ENCODE results near the gene PEX16. TPM values are rescaled to one million over a fixed set of nuclear protein-coding genes. Genes with fewer than 3 reads are reported as not detected.

PEX16 gene
- total RNA-seq, 5 donors from 2014 or later (not counting 1 experiment from before 2014, with no cell fraction given): 49.4 to 87.5 (median 65.2) TPM

DNA sequence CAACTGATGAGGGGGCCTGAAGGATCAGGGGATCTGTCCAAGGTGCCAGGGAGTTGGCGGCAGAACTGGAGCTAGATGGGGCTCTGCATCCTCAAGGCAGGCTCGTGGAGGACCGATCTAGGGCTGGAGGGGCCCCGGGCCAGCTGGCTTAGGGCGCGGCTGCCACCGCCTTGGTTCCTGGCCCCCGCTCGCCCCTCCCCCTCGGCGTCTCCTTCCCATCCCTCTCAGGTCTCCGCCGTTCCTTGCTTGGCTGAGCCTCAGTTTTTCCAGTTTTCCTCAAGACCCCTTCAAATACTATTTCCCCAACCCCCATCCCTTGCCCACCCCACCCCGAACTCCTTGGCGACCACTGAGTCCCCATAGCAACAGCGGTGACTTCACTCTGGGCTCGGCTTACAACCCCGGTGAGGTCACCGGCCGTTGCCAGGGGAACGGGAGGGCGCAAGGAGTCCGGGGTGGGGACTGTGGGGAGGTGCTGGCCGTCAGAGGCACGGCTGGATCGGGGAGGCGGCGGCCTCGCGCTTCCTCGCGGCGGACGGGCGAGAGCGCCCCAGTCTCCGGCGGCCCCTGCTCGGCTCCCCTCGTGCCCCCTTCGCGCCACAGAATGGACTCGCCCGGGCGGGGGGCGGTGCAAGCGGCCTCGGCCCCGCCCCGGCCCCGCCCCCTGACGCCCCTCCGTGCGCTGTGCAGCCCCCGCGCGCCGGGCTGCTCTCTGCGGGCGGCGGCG, 18.1 kb downstream of the PEX16 start:
- ChIA-PET POLR2A (no interaction called here), CTCF (interaction anchor here in 1 of 2 donors (0.8 kb wide), 1 partner anchor 57 kb away, joined by 3 read pairs; no protein-coding TSS in a partner anchor)
- Histone ChIP-seq H3K9me3 (no peaks in the 10 kb centered on the region), H3K4me1 (ENCODE audit: control insufficient read depth in 1 of 2, extremely low read depth in 1 of 2, insufficient read depth in 2 of 2, low read length in 2 of 2) (peaks cover 0 to 17% of the 10 kb centered on the region in 2 experiments), H3K27ac (ENCODE audit: low read length) (no peak overlapping the region), H3K4me3 (ENCODE audit: control insufficient read depth in 1 of 2, extremely low read depth in 1 of 2, low read length in 1 of 2) (peak overlapping the region; percentile 36 to 40), H3K27me3 (replicated peaks in 1 of 2; ENCODE audit: control insufficient read depth in 2 of 2, extremely low read depth in 1 of 2, insufficient read depth in 2 of 2, low read length in 1 of 2) (peaks cover 3 to 63% of the 10 kb centered on the region in 2 experiments), H3K36me3 (ENCODE audit: control insufficient read depth in 2 of 2, extremely low read depth in 1 of 2, insufficient read depth in 1 of 2, low read length in 1 of 2) (no peaks in the 10 kb centered on the region)
- Mint-ChIP-seq H3K9me3 (no peaks in the 10 kb centered on the region), H3K27ac (no peak overlapping the region), H3K27me3 (peaks cover 25 to 32% of the 10 kb centered on the region in 2 donors), H3K4me1 (peaks cover 4 to 16% (median 9%) of the 10 kb centered on the region in 3 donors), H3K4me3 (peak overlapping the region; percentile 59 to 73 (median 65)), H3K36me3 (no peaks in the 10 kb centered on the region)
- DNase-seq (peak in 34 of 35 experiments; percentile 14 to 74 (median 52)), ATAC-seq (replicated peaks in 1 of 4) (peak; percentile 63 to 79 (median 68))
- 2% methylated on average over 42 of the region's 62 CpGs for WGBS (ENCODE audit: insufficient coverage)

DNA sequence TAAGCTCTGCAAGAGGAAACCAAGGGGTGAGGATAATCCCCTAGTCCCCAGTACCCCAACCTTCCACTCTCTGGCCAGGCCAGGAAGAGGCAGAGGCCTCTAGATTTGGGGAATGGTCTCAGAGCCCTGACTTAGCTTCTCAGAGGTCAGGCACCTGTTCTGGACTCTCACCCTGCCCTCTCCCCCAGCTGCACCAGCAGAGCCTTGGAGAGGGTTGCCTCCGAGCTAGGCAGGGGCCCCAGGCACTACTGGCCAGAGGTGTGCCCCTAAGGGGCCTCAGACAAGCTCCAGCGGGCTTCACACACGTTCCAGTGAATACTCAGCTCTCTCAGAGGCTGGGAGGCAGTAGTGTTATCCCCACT, 18.6 kb downstream of the PEX16 start:
- no peaks in the 10 kb centered on the region for H3K9me3 ChIP-seq
- ATAC-seq (replicated peaks in 1 of 4) (no peak), DNase-seq (no peak)
- peak overlapping the region; percentile 59 to 73 (median 65) for H3K4me3 Mint-ChIP-seq
- no peaks in the 10 kb centered on the region for H3K36me3 Mint-ChIP-seq
- H3K36me3 ChIP-seq (ENCODE audit: control insufficient read depth in 2 of 2, extremely low read depth in 1 of 2, insufficient read depth in 1 of 2, low read length in 1 of 2): no peaks in the 10 kb centered on the region
- H3K27me3 ChIP-seq (replicated peaks in 1 of 2; ENCODE audit: control insufficient read depth in 2 of 2, extremely low read depth in 1 of 2, insufficient read depth in 2 of 2, low read length in 1 of 2): peaks cover 3 to 68% of the 10 kb centered on the region in 2 experiments
- H3K27ac Mint-ChIP-seq: no peak overlapping the region
- H3K4me1 ChIP-seq (ENCODE audit: control insufficient read depth in 1 of 2, extremely low read depth in 1 of 2, insufficient read depth in 2 of 2, low read length in 2 of 2): peaks cover 0 to 17% of the 10 kb centered on the region in 2 experiments
- peaks cover 28 to 37% of the 10 kb centered on the region in 2 donors for H3K27me3 Mint-ChIP-seq
- no peak overlapping the region for H3K27ac ChIP-seq (ENCODE audit: low read length)
- ChIA-PET POLR2A (no interaction called here), CTCF (interaction anchor here in 1 of 2 donors (0.8 kb wide), 1 partner anchor 57 kb away, joined by 3 read pairs; no protein-coding TSS in a partner anchor)
- peak overlapping the region; percentile 36 to 40 for H3K4me3 ChIP-seq (ENCODE audit: control insufficient read depth in 1 of 2, extremely low read depth in 1 of 2, low read length in 1 of 2)
- H3K4me1 Mint-ChIP-seq: peaks cover 4 to 16% (median 9%) of the 10 kb centered on the region in 3 donors
- 25% methylated on average over 2 of the region's 3 CpGs for WGBS (ENCODE audit: insufficient coverage)
- no peaks in the 10 kb centered on the region for H3K9me3 Mint-ChIP-seq

DNA sequence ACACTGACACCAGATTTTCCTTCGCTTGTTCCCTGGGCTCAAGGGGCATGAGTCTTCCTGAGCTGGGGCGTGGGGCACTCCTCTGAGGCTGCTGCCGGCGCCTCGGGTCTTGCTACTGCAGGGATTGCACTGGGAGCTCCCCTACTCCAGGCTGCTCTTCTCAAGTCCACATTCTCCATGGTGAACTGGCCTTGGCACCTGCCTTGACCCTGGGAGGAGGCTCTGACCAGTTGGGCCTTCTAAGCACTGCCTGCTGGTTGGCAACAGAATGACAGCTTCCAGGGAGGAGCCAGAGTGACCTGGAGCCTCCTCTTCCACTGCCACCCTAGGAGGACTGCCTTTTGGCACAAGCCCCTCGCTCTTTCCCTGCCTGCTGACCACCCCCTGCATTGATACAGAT, 20.1 kb downstream of the PEX16 start:
- H3K27ac Mint-ChIP-seq: no peak overlapping the region
- no peaks in the 10 kb centered on the region for H3K36me3 ChIP-seq (ENCODE audit: control insufficient read depth in 2 of 2, extremely low read depth in 1 of 2, insufficient read depth in 1 of 2, low read length in 1 of 2)
- no peak overlapping the region for H3K27ac ChIP-seq (ENCODE audit: low read length)
- no peaks in the 10 kb centered on the region for H3K36me3 Mint-ChIP-seq
- ATAC-seq (replicated peaks in 1 of 4) (no peak), DNase-seq (no peak)
- H3K27me3 Mint-ChIP-seq: peaks cover 34 to 47% of the 10 kb centered on the region in 2 donors
- peaks cover 0 to 17% of the 10 kb centered on the region in 2 experiments for H3K4me1 ChIP-seq (ENCODE audit: control insufficient read depth in 1 of 2, extremely low read depth in 1 of 2, insufficient read depth in 2 of 2, low read length in 2 of 2)
- H3K4me3 Mint-ChIP-seq: no peak overlapping the region
- H3K9me3 Mint-ChIP-seq: no peaks in the 10 kb centered on the region
- H3K4me1 Mint-ChIP-seq: peaks cover 4 to 16% (median 9%) of the 10 kb centered on the region in 3 donors
- POLR2A ChIA-PET: interaction anchor here in 1 of 2 donors (0.5 kb wide), 1 partner anchor 46 kb away, joined by 3 read pairs; no protein-coding TSS in a partner anchor
- CTCF ChIA-PET: interaction anchor here in 1 of 2 donors (0.8 kb wide), 1 partner anchor 14 kb away, joined by 3 read pairs; no protein-coding TSS in a partner anchor
- no peak overlapping the region for H3K4me3 ChIP-seq (ENCODE audit: control insufficient read depth in 1 of 2, extremely low read depth in 1 of 2, low read length in 1 of 2)
- H3K27me3 ChIP-seq (replicated peaks in 1 of 2; ENCODE audit: control insufficient read depth in 2 of 2, extremely low read depth in 1 of 2, insufficient read depth in 2 of 2, low read length in 1 of 2): peaks cover 3 to 80% of the 10 kb centered on the region in 2 experiments
- H3K9me3 ChIP-seq: no peaks in the 10 kb centered on the region
- WGBS (ENCODE audit: insufficient coverage): 92% methylated on average over 6 of the region's 6 CpGs

DNA sequence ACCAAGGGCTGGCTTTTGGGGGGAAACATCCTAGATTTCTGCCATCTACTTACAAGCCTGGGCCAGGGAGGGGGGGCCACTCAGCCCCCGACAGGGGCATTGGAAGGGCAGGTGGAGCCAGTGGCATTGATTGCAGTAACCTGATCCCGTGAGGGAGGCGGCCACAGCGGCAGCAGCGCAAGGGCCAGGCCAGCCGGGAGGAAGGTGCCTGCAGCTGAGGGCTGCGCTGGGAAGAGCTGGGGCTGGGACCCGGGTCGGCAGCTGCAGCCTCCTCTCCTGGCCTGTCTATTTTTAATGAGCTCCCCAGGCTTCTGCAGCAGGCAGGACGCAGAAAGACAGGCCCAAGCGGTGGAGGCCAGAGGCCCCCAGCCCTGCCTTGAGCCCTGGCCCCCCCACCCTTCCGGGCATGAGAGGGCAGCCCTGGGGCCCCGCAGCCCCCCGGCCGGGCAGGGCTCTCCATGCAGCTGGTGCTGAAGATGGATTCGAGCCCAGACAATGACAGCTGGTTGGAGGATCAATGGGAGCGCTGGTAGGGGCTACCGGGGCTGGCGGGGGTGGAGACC, 21.2 kb downstream of the PEX16 start:
- 32% methylated on average over 19 of the region's 19 CpGs for WGBS (ENCODE audit: insufficient coverage)
- Histone ChIP-seq H3K4me3 (ENCODE audit: control insufficient read depth in 1 of 2, extremely low read depth in 1 of 2, low read length in 1 of 2) (no peak overlapping the region), H3K9me3 (no peaks in the 10 kb centered on the region), H3K27me3 (replicated peaks in 1 of 2; ENCODE audit: control insufficient read depth in 2 of 2, extremely low read depth in 1 of 2, insufficient read depth in 2 of 2, low read length in 1 of 2) (peaks cover 3 to 82% of the 10 kb centered on the region in 2 experiments), H3K4me1 (ENCODE audit: control insufficient read depth in 1 of 2, extremely low read depth in 1 of 2, insufficient read depth in 2 of 2, low read length in 2 of 2) (peaks cover 0 to 17% of the 10 kb centered on the region in 2 experiments), H3K36me3 (ENCODE audit: control insufficient read depth in 2 of 2, extremely low read depth in 1 of 2, insufficient read depth in 1 of 2, low read length in 1 of 2) (no peaks in the 10 kb centered on the region), H3K27ac (ENCODE audit: low read length) (no peak overlapping the region)
- no peak for ATAC-seq (replicated peaks in 1 of 4)
- no peaks in the 10 kb centered on the region for H3K36me3 Mint-ChIP-seq
- H3K27ac Mint-ChIP-seq: no peak overlapping the region
- H3K4me1 Mint-ChIP-seq: peaks cover 4 to 16% (median 9%) of the 10 kb centered on the region in 3 donors
- H3K4me3 Mint-ChIP-seq: no peak overlapping the region
- POLR2A ChIA-PET: interaction anchor here in 1 of 2 donors (0.5 kb wide), 1 partner anchor 90 kb away, joined by 4 read pairs; no protein-coding TSS in a partner anchor
- no peaks in the 10 kb centered on the region for H3K9me3 Mint-ChIP-seq
- CTCF ChIA-PET: no interaction called here
- DNase-seq: no peak
- H3K27me3 Mint-ChIP-seq: peaks cover 39 to 51% of the 10 kb centered on the region in 2 donors

DNA sequence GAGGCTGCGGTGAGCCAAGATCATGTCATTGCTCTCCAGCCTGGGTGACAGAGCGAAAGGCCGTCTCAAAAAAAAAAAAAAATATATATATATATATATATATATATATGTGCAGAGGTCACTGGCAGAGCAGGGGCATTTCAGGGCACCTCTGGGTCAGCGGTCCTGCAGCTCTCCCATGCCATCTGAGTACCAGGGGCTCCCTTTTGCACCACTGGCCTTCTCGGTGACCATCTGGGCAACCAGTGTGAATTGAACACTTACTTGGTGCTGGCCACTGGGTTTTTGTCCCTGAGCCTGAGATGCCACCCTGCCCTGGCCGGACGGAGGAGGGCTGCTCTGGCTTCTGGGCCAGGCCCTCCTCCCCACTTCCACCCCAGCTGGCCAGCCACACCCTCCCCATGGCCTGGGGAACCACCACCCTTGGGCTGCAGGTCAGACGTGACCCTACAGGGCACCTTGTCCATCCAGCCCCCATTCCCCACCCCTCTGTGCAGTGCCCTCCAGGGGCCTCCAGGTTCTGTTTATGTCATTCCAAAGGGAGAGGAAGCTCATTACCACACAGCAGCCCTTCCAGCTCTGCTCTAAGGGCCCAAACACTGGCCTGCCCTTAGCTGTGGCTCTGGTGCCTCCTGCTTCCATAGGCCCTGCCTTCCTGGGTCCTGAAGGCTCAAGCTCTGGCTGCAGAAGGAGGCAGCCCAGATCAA, 22.0 kb downstream of the PEX16 start:
- H3K4me1 ChIP-seq (ENCODE audit: control insufficient read depth in 1 of 2, extremely low read depth in 1 of 2, insufficient read depth in 2 of 2, low read length in 2 of 2): peaks cover 0 to 17% of the 10 kb centered on the region in 2 experiments
- no peak overlapping the region for H3K27ac Mint-ChIP-seq
- ATAC-seq (replicated peaks in 1 of 4) (no peak), DNase-seq (no peak)
- no peaks in the 10 kb centered on the region for H3K36me3 ChIP-seq (ENCODE audit: control insufficient read depth in 2 of 2, extremely low read depth in 1 of 2, insufficient read depth in 1 of 2, low read length in 1 of 2)
- H3K4me3 Mint-ChIP-seq: no peak overlapping the region
- no peaks in the 10 kb centered on the region for H3K36me3 Mint-ChIP-seq
- no peak overlapping the region for H3K4me3 ChIP-seq (ENCODE audit: control insufficient read depth in 1 of 2, extremely low read depth in 1 of 2, low read length in 1 of 2)
- 82% methylated on average over 5 of the region's 8 CpGs for WGBS (ENCODE audit: insufficient coverage)
- H3K27ac ChIP-seq (ENCODE audit: low read length): no peak overlapping the region
- H3K9me3 Mint-ChIP-seq: no peaks in the 10 kb centered on the region
- ChIA-PET POLR2A (interaction anchor here in 1 of 2 donors (0.5 kb wide), 1 partner anchor 91 kb away, joined by 4 read pairs; no protein-coding TSS in a partner anchor), CTCF (no interaction called here)
- H3K27me3 Mint-ChIP-seq: peaks cover 40 to 48% of the 10 kb centered on the region in 2 donors
- peaks cover 4 to 16% (median 8%) of the 10 kb centered on the region in 3 donors for H3K4me1 Mint-ChIP-seq
- no peaks in the 10 kb centered on the region for H3K9me3 ChIP-seq
- H3K27me3 ChIP-seq (replicated peaks in 1 of 2; ENCODE audit: control insufficient read depth in 2 of 2, extremely low read depth in 1 of 2, insufficient read depth in 2 of 2, low read length in 1 of 2): peaks cover 3 to 79% of the 10 kb centered on the region in 2 experiments
